GM12801 (cell line): ENCODE data around the gene PTPRN2.

Experiments
- CTCF ChIP-seq: IDR thresholded peaks from one replicate; pipeline ENCODE4 v1.5.1; 2011; ENCODE audit warnings: control low read depth; ENCODE audit not compliant: insufficient read length; ENCODE audit errors: extremely low read depth

The PTPRN2 gene

GRCh38 chr7:158280448-158281144, 307.0 kb downstream of the PTPRN2 start:
- TF ChIP-seq CTCF, result no peak

GRCh38 chr7:158279539-158280447, 307.8 kb downstream of the PTPRN2 start:
- TF ChIP-seq CTCF, result no peak

- TF ChIP-seq CTCF, result no peak
These were observed 308.8 kb downstream of the PTPRN2 start for GRCh38 chr7:158278745-158279320.

GRCh38 chr7:158277219-158278141, 310.1 kb downstream of the PTPRN2 start:
- TF ChIP-seq CTCF, result no peak

GRCh38 chr7:158276414-158277218, 311.0 kb downstream of the PTPRN2 start:
- TF ChIP-seq CTCF, result no peak

GRCh38 chr7:158275711-158276413, 311.8 kb downstream of the PTPRN2 start:
- TF ChIP-seq CTCF, result no peak
